GM12878 (cell line): ENCODE data around the gene BOD1L1.

Experiments
- CEBPB ChIP-seq, 2 experiments: fragments of 150-350 bp in 1 of 2; IDR thresholded peaks; 2 replicates each; pipeline ENCODE4 v1.6.1; 2012 to 2014; ENCODE audit warnings: low read depth in 2 of 2, low read length in 2 of 2, borderline replicate concordance in 1 of 2, inconsistent platforms in 1 of 2
- CHD2 ChIP-seq: IDR thresholded peaks from 2 replicates; pipeline ENCODE4 v1.6.1; 2011; ENCODE audit warnings: low read depth, low read length, improper control_type of control experiment, borderline replicate concordance
- EZH2 ChIP-seq: IDR thresholded peaks from 2 replicates; pipeline ENCODE4 v1.6.1; 2012; ENCODE audit warnings: low read depth, mild to moderate bottlenecking, control low read depth, inconsistent platforms, low read length, borderline replicate concordance; ENCODE audit not compliant: control insufficient read depth
- GABPA ChIP-seq: IDR thresholded peaks from 2 replicates; pipeline ENCODE4 v1.6.1; 2014; ENCODE audit warnings: antibody characterized with exemption, low read depth, mild to moderate bottlenecking, inconsistent platforms
- GATAD2B ChIP-seq: fragments of 450-650 bp; conservative IDR thresholded peaks from 2 replicates; pipeline ENCODE4 v1.6.1; 2017; ENCODE audit warnings: low read depth, mild to moderate bottlenecking, moderate library complexity
- MYC ChIP-seq: IDR thresholded peaks from 2 replicates; pipeline ENCODE4 v1.6.1; 2011; ENCODE audit warnings: mild to moderate bottlenecking, low read length, moderate library complexity, inconsistent platforms; ENCODE audit not compliant: insufficient read depth, insufficient replicate concordance, insufficient read length, severe bottlenecking
- POLR2A ChIP-seq: IDR thresholded peaks from 2 replicates; pipeline ENCODE4 v1.6.1; 2011; ENCODE audit warnings: low read depth, mild to moderate bottlenecking, low read length
- TARDBP ChIP-seq: IDR thresholded peaks from 2 replicates; pipeline ENCODE4 v1.6.1; 2016; ENCODE audit warnings: borderline replicate concordance
- ZNF384 ChIP-seq: IDR thresholded peaks from 2 replicates; pipeline ENCODE4 v1.6.1; 2012; ENCODE audit warnings: low read depth, mild to moderate bottlenecking, low read length, improper control_type of control experiment, borderline replicate concordance
- TF ChIP-seq, protein P1 (sequence below): IDR thresholded peaks from 2 replicates; pipeline ENCODE4 v1.6.1; 2011; ENCODE audit warnings: low read depth, low read length, improper control_type of control experiment, borderline replicate concordance
- TF ChIP-seq, protein P2 (sequence below): IDR thresholded peaks from 2 replicates; pipeline ENCODE4 v1.6.1; 2012; ENCODE audit warnings: mild to moderate bottlenecking, low read depth, low read length

DNA sequence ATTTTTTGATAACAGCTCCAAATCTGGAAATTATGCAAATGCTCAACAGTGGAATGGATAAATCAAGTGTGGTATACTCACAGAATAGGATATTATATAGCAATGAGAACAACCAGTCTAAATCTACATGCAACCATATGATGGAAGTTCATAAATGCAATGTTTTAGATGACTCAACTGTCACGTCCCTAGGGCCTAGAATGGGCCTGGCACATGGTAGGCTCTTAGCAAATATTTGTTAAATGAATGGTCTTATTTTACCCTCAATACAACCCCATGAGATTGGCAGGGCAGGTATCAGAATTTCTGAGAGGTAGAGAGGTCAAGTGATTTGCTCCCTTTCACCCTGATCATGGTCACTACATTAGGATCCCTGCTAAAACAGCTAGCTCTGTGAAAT lies 68.6 kb downstream of the BOD1L1 start:
- TF ChIP-seq MYC (no peak), EZH2 (no peak), CEBPB (IDR thresholded peaks at IDR 0.05; ENCODE audit: borderline replicate concordance in 1 of 2, low read depth in 2 of 2, low read length in 2 of 2) (no peak), POLR2A (no peak), TARDBP (no peak), ZNF384 (no peak), CHD2 (no peak), GATAD2B (no peak), GABPA (no peak)
- TF ChIP-seq, protein P1, sequence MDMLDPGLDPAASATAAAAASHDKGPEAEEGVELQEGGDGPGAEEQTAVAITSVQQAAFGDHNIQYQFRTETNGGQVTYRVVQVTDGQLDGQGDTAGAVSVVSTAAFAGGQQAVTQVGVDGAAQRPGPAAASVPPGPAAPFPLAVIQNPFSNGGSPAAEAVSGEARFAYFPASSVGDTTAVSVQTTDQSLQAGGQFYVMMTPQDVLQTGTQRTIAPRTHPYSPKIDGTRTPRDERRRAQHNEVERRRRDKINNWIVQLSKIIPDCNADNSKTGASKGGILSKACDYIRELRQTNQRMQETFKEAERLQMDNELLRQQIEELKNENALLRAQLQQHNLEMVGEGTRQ = no peak
- TF ChIP-seq, protein P2, sequence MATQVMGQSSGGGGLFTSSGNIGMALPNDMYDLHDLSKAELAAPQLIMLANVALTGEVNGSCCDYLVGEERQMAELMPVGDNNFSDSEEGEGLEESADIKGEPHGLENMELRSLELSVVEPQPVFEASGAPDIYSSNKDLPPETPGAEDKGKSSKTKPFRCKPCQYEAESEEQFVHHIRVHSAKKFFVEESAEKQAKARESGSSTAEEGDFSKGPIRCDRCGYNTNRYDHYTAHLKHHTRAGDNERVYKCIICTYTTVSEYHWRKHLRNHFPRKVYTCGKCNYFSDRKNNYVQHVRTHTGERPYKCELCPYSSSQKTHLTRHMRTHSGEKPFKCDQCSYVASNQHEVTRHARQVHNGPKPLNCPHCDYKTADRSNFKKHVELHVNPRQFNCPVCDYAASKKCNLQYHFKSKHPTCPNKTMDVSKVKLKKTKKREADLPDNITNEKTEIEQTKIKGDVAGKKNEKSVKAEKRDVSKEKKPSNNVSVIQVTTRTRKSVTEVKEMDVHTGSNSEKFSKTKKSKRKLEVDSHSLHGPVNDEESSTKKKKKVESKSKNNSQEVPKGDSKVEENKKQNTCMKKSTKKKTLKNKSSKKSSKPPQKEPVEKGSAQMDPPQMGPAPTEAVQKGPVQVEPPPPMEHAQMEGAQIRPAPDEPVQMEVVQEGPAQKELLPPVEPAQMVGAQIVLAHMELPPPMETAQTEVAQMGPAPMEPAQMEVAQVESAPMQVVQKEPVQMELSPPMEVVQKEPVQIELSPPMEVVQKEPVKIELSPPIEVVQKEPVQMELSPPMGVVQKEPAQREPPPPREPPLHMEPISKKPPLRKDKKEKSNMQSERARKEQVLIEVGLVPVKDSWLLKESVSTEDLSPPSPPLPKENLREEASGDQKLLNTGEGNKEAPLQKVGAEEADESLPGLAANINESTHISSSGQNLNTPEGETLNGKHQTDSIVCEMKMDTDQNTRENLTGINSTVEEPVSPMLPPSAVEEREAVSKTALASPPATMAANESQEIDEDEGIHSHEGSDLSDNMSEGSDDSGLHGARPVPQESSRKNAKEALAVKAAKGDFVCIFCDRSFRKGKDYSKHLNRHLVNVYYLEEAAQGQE = no peak
